ENCODE measurements around the gene PTDSS2.

The PTDSS2 gene

GRCh38 chr11:489610-490185 lies 39.6 kb downstream of the PTDSS2 start:
- DNase-seq (ENCODE audit: low spot score): peak; percentile 17
- TF ChIP-seq, protein P1, sequence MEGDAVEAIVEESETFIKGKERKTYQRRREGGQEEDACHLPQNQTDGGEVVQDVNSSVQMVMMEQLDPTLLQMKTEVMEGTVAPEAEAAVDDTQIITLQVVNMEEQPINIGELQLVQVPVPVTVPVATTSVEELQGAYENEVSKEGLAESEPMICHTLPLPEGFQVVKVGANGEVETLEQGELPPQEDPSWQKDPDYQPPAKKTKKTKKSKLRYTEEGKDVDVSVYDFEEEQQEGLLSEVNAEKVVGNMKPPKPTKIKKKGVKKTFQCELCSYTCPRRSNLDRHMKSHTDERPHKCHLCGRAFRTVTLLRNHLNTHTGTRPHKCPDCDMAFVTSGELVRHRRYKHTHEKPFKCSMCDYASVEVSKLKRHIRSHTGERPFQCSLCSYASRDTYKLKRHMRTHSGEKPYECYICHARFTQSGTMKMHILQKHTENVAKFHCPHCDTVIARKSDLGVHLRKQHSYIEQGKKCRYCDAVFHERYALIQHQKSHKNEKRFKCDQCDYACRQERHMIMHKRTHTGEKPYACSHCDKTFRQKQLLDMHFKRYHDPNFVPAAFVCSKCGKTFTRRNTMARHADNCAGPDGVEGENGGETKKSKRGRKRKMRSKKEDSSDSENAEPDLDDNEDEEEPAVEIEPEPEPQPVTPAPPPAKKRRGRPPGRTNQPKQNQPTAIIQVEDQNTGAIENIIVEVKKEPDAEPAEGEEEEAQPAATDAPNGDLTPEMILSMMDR (IDR thresholded peaks at IDR 0.05; ENCODE audit: extremely low read depth, missing control alignments): no peak

GRCh38 chr11:490186-490929 lies 40.3 kb downstream of the PTDSS2 start:
- TF ChIP-seq, protein P1 (IDR thresholded peaks at IDR 0.05; ENCODE audit: extremely low read depth, missing control alignments): no peak
- DNase-seq (ENCODE audit: low spot score): no peak

DNA sequence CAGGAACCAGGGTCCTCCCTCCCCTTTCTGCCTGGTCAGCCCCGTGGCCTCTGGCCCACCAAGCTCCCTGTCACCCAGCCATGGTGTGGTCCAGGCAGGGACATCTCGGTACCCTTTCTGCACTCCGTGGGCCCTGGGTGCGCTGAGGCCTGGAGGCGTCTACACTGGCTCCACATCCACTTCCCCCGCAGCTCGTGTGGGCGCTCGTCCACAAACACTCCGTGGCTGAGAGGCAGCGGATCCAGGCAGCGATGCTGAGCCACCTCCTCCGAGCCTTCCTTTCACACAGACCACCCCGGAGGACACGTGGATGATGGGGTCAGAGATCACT lies 40.8 kb downstream of the PTDSS2 start:
- TF ChIP-seq, protein P1 (IDR thresholded peaks at IDR 0.05; ENCODE audit: extremely low read depth, missing control alignments): no peak
- DNase-seq (ENCODE audit: low spot score): peak; percentile 28

DNA sequence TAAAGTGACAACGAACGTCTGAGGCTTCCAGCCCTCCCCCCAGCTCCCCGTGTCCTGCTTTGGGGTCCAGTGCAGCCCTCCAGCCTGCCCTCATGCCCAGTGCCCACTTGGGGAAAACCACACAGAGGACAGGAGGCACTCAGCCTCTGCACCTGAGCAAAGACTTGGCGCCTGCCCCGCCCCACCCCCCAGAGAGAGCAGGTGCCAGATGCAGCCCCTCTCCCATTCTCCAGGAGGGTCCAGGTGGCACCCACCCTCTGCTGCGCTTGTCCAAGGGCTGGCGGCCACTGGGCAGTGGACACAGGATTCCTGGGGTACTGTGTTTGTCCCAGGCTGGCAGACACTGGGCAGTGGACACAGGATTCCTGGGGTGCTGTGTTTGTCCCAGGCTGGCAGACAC lies 41.3 kb downstream of the PTDSS2 start:
- TF ChIP-seq, protein P1 (IDR thresholded peaks at IDR 0.05; ENCODE audit: extremely low read depth, missing control alignments): no peak
- DNase-seq (ENCODE audit: low spot score): peak; percentile 9

DNA sequence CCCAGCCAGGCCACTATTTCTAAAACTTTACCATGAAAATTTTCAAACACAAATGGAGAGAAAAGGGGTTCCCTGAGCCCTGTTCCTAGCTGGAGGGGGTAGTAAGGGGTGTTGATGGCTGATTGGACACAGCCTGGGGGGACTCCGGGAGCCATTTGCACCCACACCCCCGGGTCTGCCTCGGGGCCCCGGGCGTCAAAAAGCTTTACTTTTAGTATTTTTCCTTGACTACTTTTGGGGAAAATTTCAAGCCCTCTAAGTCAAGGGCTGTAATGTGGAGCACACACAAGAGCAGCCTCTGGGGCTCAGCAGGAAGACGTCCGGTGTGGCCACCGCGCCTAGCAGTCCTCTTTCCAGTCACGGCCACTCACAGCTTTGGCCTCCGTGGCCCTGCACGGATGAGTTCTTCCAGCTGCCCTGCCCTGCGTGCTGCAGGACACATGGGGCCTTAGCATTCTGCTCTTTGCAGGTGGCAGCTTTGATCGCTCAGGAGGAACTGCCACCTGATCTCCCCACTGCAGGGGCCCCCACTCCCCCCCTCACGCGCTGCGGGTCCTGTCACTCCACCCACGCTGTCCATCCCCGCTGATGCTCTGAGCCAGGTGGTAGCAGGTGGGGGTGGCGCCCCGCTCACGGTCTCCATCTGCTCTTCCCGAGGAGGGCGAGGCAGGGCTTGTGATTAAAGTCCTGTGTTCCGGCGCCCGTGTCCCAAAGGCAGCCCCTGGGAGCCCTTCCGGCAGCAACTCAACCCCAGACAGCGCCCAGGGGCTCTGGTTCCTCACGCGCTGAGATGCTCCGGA lies 42.5 kb downstream of the PTDSS2 start:
- TF ChIP-seq, protein P1 (IDR thresholded peaks at IDR 0.05; ENCODE audit: extremely low read depth, missing control alignments): no peak
- DNase-seq (ENCODE audit: low spot score): peak; percentile 36

- peak; percentile 34 for DNase-seq (ENCODE audit: low spot score)
- TF ChIP-seq, protein P1 (IDR thresholded peaks at IDR 0.05; ENCODE audit: extremely low read depth, missing control alignments): no peak
Measured at GRCh38 chr11:494761-495536, 44.9 kb downstream of the PTDSS2 start.
